NCI-H748 (cell line): Measurements from ENCODE around the gene ZNF418.
A peak's percentile ranks its signal among the peaks of the same experiment; 100 is the strongest.
"Not testable (repeated sequence)": the region's sequence is repeated elsewhere in the genome, so short reads cannot be mapped to it uniquely, and the experiment has no call there.

Experiments
- DNase-seq: peaks from one replicate; lab custom pipeline; 2025; ENCODE audit not compliant: unreplicated experiment; lab: John Stamatoyannopoulos, UW

The ZNF418 gene

DNA sequence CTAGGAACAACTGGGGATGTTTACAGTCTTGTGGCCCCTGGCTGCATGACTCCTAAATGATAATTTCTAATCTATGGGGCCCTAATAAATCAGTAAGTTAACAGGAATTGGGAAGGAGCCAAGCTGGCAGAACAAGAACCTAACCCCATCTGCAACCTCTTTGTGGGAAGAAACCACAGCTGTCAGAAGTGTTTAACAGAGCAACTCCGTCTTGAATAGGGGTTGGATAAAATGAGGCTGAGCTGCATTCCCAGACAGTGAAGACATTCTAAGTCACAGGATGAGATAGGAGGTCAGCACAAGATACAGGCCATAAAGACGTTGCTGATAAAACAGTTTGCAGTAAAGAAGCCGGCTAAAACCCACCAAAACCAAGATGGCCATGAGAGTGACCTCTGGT, 44.5 kb downstream of the ZNF418 start:
- DNase-seq: not testable (repeated sequence)

- peak; percentile 99 for DNase-seq
Measured at GRCh38 chr19:57888560-57889231, 46.5 kb downstream of the ZNF418 start, which contains the start of gene ZNF814. ZNF814 (minus strand) TSS chr19:57889037; CDS start chr19:57888802, 235 bp downstream.

- peak; percentile 73 for DNase-seq
Measured at GRCh38 chr19:57888107-57888559, 47.1 kb downstream of the ZNF418 start.

- peak; percentile 44 for DNase-seq
Measured at GRCh38 chr19:57887195-57887941, 47.8 kb downstream of the ZNF418 start.

- no peak for DNase-seq
Measured at GRCh38 chr19:57886046-57886445, 49.2 kb downstream of the ZNF418 start.

DNA sequence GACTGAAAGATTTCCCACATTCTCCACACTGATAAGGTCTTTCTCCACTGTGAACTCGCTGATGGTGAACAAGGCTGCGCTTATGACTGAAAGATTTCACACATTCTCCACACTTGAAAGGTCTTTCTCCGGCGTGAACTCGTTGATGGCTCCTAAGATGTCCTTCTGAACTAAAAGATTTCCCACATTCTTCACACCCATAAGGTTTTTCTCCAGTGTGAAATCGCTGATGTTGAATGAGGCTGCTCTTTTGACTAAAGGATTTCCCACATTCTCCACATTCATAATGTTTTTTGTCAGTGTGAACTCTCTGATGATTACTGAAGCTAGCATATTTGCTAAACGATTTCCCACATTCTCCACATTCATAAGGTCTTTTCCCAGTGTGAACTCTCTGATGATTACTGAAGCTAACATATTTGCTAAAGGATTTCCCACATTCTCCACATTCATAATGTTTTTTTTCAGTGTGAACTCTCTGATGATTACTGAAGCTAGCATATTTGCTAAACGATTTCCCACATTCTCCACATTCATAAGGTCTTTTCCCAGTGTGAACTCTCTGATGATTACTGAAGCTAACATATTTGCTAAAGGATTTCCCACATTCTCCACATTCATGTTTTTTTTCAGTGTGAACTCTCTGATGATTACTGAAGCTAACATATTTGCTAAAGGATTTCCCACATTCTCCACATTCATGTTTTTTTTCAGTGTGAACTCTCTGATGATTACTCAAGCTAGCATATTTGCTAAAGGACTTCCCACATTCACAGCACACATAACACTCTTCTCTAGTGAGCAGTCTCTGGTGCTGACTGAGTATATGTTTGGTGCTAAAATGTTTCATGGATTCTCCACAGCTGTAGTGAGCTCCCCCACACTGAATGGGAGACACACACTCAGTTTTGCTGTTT, 61.1 kb downstream of the ZNF418 start:
- not testable (repeated sequence) for DNase-seq

DNA sequence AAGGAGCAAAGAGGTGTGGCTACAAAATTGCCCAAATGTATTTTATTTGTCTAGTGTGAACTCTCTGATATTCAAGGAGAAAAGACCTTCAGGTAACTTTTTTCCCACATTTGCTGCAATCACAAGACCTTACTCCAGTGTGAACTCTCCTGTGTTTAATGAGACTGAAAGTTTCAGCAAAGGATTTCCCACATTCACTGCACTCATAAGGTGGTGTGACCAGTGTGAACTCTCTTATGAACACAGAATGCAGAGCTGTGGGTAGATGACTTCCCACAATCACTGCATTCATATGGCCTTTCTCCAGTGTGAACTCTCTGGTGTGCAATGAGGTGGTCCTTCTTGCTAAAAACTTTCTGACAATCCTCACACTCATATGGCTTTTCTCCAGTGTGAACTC, 62.8 kb downstream of the ZNF418 start:
- no peak for DNase-seq
